Activated CD8-positive, alpha-beta memory T cell treated with anti-CD3 and anti-CD28 coated beads for 36 hours (primary cell): ENCODE measurements around the gene MLANA. TPM values are rescaled to one million over a fixed set of nuclear protein-coding genes. Genes with fewer than 3 reads are reported as not detected.

Experiments
- CTCF ChIA-PET: fragments of 350-600 bp; sonication (Branson Sonifier 250); formaldehyde crosslinking; loops from one replicate; lab custom pipeline; 2021; ENCODE audit warnings: antibody characterized with exemption; lab: Charles Lee
- POLR2A ChIA-PET: fragments of 350-600 bp; sonication (Branson Sonifier 250); formaldehyde crosslinking; loops from one replicate; lab custom pipeline; 2021; ENCODE audit warnings: antibody characterized with exemption; lab: Charles Lee
- total RNA-seq, 2 experiments: library from RNA; stranded (reverse); gene quantifications; one replicate each; pipeline ENCODE4 v1.2.3, GENCODE V29; 2021

MLANA gene
- total RNA-seq, 2 experiments from 2014 or later = not detected

DNA sequence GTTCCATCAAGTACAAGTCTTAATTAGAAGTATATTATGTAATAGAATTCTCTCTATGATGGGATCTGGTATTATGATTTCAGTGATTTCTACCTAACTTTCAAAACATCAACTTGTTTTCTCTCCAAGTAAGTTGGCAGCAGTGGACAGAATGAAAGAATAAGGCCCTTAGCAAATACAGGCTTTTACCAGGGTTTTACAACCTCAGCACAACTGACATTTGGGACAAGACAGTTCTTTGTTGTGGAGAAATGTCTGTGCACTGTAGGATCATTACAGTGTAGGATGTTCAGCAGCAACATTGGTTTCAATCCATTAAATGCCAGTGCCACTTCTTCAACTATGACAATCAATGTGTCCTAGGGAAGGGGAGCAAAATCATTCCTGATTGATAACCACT lies 48.8 kb downstream of the MLANA start:
- CTCF ChIA-PET = no interaction called here
- POLR2A ChIA-PET = no interaction called here

DNA sequence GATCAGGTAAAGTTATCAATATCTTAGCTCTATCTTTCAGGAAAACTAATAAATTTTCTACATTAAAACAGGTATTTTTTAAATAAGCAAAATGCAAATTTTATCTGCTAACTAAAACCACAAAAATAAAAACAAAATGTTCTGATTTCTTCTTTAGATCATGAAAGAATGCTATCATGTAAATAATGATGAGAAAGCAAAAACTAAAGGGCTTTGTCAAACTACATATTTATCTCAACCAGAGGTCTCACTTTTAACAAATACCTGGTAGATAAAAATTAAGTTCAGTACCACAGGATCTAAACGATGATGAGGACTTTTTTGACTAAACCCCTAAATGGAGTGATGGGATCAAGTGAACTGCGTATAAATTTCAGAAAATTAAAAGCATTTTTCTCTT lies 50.5 kb downstream of the MLANA start:
- CTCF ChIA-PET = no interaction called here

DNA sequence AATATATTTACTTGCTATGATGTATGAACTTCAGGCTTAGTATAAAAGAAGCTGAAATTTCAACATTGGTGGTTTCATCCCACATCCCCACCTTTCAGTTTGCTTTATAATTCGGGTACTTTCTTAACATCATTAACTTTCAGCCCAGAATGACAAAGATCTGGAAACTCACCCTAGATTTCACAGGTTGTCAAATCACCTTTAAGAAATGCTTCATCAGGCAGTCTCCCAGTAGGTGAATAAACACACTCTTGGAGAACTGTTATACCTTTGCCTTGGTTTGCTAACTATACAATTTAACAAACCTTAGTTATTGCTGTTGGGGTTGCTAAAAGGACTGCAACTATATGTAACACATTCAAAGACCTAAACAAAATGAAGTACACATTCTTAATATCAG lies 54.4 kb downstream of the MLANA start:
- ChIA-PET POLR2A (no interaction called here), CTCF (interaction anchor here (0.6 kb wide), 1 partner anchor 26 kb away, joined by 4 read pairs; no protein-coding TSS in a partner anchor)

More for the DNA sequence above, 50.5 kb downstream of the MLANA start:
- POLR2A ChIA-PET = no interaction called here

DNA sequence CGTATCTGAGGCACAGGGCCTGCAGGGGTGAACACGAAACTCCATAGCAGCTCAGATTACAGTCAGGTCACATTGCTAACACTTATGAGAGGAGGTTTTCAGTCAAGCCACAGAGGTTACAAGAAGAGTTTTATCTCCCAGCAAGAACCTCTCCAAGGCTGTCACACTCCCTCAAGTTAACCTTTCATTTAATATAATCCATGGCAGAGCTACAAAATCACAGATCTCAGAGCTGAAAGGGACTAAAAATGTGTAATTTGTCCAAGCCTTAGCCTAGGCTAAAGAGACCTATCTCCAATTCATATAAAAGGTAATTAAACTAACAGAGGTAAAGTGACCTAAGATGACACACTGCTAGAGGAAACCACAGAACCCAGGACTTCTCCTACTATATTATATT lies 57.2 kb downstream of the MLANA start:
- CTCF ChIA-PET = no interaction called here
- POLR2A ChIA-PET = no interaction called here

DNA sequence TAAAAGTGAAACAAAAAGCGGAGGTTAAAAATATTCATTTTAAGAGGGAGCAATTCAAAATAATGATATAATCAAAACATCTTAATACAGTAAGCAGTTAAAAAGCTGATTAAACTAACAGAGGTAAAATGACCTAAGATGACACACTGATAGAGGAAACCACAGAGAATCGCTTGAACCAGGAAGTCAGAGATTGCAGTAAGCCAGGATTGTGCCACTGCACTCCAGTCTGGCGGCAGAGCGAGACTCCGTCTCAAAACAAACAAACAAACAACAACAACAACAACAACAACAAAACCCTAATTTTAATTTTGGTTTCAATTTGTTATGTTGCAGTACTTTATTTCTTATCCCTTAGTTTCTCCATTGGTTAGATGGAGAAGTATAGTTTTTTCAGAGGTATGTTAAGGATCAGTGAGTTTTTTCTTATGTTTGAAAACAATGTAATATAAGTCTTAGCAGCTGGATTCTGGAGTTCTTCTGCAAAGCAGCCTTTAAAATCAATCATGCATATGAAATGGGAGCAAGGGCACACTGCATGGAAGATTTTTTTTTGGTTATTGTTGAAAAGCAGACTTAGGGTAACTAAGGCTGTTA lies 58.5 kb downstream of the MLANA start:
- POLR2A ChIA-PET = no interaction called here
- CTCF ChIA-PET = no interaction called here

DNA sequence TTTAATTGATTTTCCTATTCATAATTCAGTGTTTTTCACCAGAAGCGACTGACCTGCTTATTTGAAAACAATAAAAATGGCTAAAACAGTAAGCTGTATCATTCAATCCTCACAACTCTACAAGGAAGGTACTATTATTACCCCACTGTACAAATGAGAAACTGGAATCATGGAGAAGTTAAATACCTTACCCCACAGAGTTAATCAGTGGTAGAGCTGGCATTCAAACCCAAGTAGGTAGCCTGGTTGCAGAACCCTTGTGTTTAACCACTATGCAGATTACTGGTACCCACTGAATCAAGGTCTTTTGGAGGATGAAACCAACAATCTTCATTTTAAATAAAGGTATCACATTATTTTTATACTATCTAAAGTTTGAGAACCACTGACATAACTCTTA lies 59.6 kb downstream of the MLANA start:
- POLR2A ChIA-PET = no interaction called here

DNA sequence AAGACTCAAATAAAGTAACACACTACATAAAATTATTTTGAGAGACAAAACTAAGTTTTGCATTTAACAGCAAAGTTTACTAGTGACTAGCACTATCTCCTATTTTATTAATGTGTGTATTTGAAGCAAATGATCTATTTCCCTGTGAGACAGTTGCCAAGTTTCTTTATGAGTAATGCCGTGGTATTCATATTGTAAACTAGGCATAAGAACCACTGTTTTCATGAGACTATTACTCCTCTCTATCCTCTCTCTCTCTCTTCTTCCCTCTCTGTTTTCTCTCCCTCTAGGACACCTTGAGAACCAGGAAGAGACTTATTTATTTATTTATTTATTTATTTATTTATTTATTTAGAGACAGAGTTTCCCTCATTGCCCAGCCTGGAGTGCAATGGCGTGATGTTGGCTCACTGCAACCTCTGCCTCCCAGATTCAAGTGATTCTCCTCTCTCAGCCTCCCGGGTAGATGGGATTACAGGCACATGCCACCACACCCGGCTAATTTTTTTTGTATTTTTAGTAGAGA lies 61.1 kb downstream of the MLANA start:
- POLR2A ChIA-PET = no interaction called here
- CTCF ChIA-PET = no interaction called here

More for the DNA sequence above, 59.6 kb downstream of the MLANA start:
- CTCF ChIA-PET = no interaction called here

DNA sequence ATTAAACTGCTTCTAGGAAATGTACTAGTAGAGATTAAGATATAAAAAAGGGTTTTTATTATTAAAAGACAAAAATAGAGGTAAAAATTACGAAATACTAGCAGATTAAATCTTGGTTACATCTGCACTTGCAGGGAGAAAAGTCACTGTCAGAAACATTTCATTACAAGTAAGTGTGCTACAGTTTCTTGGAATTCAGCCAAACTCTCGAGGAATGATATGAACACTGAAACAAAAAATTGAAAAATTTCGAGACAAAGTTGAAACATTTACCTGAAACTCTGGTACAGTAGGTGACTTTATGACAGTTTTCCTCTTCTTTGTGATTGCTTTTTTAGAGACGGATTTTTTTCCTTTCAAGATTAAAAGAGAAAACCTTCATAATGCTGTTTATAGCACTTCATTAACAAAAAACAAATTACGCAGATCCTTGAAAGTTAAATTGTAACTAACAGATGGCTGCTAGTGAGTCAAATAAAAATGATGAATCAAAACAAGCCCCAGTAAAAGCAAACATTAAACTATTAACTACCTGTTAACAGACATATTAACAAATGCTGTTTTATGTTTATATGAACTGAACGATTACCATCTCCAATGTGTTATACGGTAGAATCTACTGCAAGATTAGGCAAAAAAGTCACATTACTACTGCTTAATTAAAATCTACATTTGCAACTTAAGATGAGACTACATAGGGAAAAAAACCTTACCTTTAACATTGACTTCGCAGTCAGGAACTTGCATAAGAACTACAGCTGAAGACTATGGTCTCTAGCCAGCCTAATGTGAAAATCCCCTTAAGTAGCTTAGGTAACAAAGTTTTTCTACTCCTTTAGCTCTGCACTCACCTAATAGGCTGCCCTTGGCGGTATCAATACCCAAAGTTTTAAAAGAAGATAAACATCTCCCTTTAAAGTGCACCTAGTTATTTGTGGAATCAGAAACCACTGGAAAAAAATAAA lies 63.3 kb downstream of the MLANA start:
- POLR2A ChIA-PET = no interaction called here
- CTCF ChIA-PET = no interaction called here

DNA sequence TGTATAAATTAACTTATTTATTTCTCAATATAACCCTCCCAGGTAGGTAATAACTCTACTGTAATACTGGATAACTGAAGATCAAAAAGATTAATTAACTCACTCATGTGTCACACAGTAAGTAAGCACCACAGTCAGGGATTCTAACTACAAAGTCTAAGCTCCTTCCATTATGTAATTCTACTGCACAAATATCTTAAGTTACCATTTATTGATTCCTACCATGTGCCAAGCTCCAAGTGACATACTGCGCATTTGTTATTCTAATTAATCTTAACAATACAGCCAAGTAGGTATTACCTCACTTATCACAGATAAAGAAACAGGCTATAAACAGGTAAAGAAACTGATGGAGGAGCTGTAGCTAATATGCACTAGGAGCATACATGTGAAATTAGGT lies 66.5 kb downstream of the MLANA start:
- ChIA-PET CTCF (interaction anchor here (0.6 kb wide), 1 partner anchor 20 kb away, joined by 3 read pairs; no protein-coding TSS in a partner anchor), POLR2A (no interaction called here)

DNA sequence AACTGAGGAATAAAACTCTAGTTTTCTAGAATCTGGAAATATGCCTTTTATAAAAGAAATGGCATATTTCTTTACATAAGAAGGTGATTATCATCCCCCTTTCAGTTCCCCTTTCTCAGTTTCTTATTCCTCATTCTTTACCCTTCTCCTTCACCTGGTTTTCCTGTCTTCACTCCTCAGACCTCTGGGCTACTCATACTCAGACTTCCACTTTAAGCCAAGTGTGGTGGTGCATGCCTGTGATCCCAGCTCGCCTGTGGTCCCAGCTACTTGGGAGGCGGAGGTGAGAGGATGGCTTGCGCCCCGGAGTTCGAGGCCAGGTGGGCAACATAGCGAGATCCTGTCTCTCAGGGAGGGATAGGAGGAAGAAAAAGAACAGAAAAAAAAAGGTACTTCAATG lies 67.6 kb downstream of the MLANA start:
- ChIA-PET POLR2A (no interaction called here), CTCF (no interaction called here)

Other genes with a start within 250 kb of the MLANA start
- gene ERMP1, start 57.8 kb upstream of the MLANA start, total RNA-seq = 10 to 100 TPM; 11.5 to 12.4 TPM
- 10 to 100 TPM; 18.4 to 18.8 TPM for gene RANBP6, start 124.7 kb downstream of the MLANA start, total RNA-seq